Lung (tissue), 12 donors: ENCODE measurements around the gene NETO1. TPM values are rescaled to one million over a fixed set of nuclear protein-coding genes. Genes with fewer than 3 reads are reported as not detected.

Source experiments
- ATAC-seq: fragments of 200-7000 bp; cut with Tn5 transposase; one replicate; pipeline ENCODE4 v1.9.1; 2020; ENCODE audit warnings: moderate number of reproducible peaks; ENCODE audit not compliant: insufficient read depth, low FRiP score
- DNase-seq, 3 donors: peaks; one replicate each; pipeline ENCODE4 v3.0.0-alpha.2; 2013 to 2017
- H3K27ac ChIP-seq, 2 donors: one replicate each; pipeline ENCODE4 v1.5.1; 2013; ENCODE audit warnings: mild to moderate bottlenecking in 2 of 2, moderate library complexity in 2 of 2, control low read depth in 1 of 2, inconsistent platforms in 1 of 2, low read depth in 1 of 2, low read length in 1 of 2
- H3K27me3 ChIP-seq, 3 donors: one replicate each; pipeline ENCODE4 v1.5.1; 2013; ENCODE audit warnings: low read length in 2 of 3; ENCODE audit not compliant: control insufficient read depth in 3 of 3, insufficient read depth in 3 of 3
- H3K36me3 ChIP-seq, 4 donors: one replicate each; pipeline ENCODE4 v1.5.1; 2013; ENCODE audit warnings: low read length in 4 of 4, mild to moderate bottlenecking in 1 of 4, moderate library complexity in 1 of 4; ENCODE audit not compliant: control insufficient read depth in 4 of 4, insufficient read depth in 4 of 4
- H3K4me1 ChIP-seq, 5 donors: one replicate each; pipeline ENCODE4 v1.5.1; 2013; ENCODE audit warnings: low read length in 5 of 5, mild to moderate bottlenecking in 2 of 5, moderate library complexity in 1 of 5; ENCODE audit not compliant: control insufficient read depth in 5 of 5, insufficient read depth in 5 of 5
- H3K4me3 ChIP-seq: one replicate; pipeline ENCODE4 v1.5.1; 2013; ENCODE audit warnings: mild to moderate bottlenecking, control low read depth, moderate library complexity
- H3K9ac ChIP-seq, 2 donors: one replicate each; pipeline ENCODE4 v1.5.1; 2013; ENCODE audit warnings: low read length in 2 of 2, control low read depth in 1 of 2; ENCODE audit not compliant: insufficient read depth in 1 of 2
- H3K9me3 ChIP-seq, 4 donors: one replicate each; pipeline ENCODE4 v1.5.1; 2013; ENCODE audit warnings: low read length in 3 of 4, mild to moderate bottlenecking in 1 of 4, moderate library complexity in 1 of 4; ENCODE audit not compliant: control insufficient read depth in 4 of 4, insufficient read depth in 3 of 4
- CTCF ChIP-seq: IDR thresholded peaks from 2 replicates; pipeline ENCODE4 v1.5.1; 2012; ENCODE audit warnings: mild to moderate bottlenecking; ENCODE audit errors: control extremely low read depth, extremely low read depth
- WGBS, 2 donors: extraction: QIAGEN DNeasy Blood & Tissue Kit; methylation state at CpG; one replicate each; pipeline ENCODE4 v1.1.7; 2013; 5-methylcytosine and 5-hydroxymethylcytosine counted together
- polyA plus RNA-seq, 2 donors: library from polyadenylated mRNA; stranded (reverse); fragments of 200-250 nt; gene quantifications; one replicate each; pipeline ENCODE4 v1.2.1, GENCODE V29; 2013
- total RNA-seq, 2 donors: library from RNA; depleted of rRNA in 1 of 2; stranded (reverse); fragments of >200 nt in 1 of 2; gene quantifications; one replicate each; pipeline ENCODE4 v1.2.1, GENCODE V29; 2014 to 2021
- donor health status: control.
- donor health status: control.
- donor health status: Bipolar disorder and iron deficiency.
- donor health status: healthy.
- donor health status: DM: yes; HTN: yes; CAD: no.

NETO1 gene
- total and polyA plus RNA-seq, 4 donors = 0.05 TPM; not detected in 3

GRCh38 chr18:72752220-72752619 is 115.6 kb downstream of the NETO1 start:
- WGBS, 2 donors = 76 to 78% methylated on average over 4 of the region's 4 CpGs
- Histone ChIP-seq H3K9me3 (peaks cover 0 to 3% (median 0%) of the 10 kb centered on the region in 4 donors), H3K36me3 (no peaks in the 10 kb centered on the region), H3K27me3 (no peaks in the 10 kb centered on the region), H3K4me3 (no peak overlapping the region), H3K4me1 (no peaks in the 10 kb centered on the region), H3K9ac (no peak overlapping the region), H3K27ac (no peak overlapping the region)
- ATAC-seq (no peak), DNase-seq (no peak)
- TF ChIP-seq CTCF = no peak

- no peak overlapping the region for H3K9ac ChIP-seq
- 60 to 87% methylated on average over 1 of the region's 1 CpG for WGBS, 2 donors
- H3K4me1 ChIP-seq = no peaks in the 10 kb centered on the region
- no peak for DNase-seq
- no peaks in the 10 kb centered on the region for H3K9me3 ChIP-seq
- H3K27ac ChIP-seq = no peak overlapping the region
- H3K36me3 ChIP-seq = no peaks in the 10 kb centered on the region
- ATAC-seq = no peak
- TF ChIP-seq CTCF = no peak
- no peak overlapping the region for H3K4me3 ChIP-seq
- H3K27me3 ChIP-seq = no peaks in the 10 kb centered on the region
Observed at GRCh38 chr18:72742002-72742401, 125.8 kb downstream of the NETO1 start.

GRCh38 chr18:72738136-72738535 is 129.7 kb downstream of the NETO1 start:
- 74 to 80% methylated on average over 4 of the region's 4 CpGs for WGBS, 2 donors
- no peaks in the 10 kb centered on the region for H3K27me3 ChIP-seq
- no peaks in the 10 kb centered on the region for H3K9me3 ChIP-seq
- DNase-seq (no peak), ATAC-seq (no peak)
- no peaks in the 10 kb centered on the region for H3K36me3 ChIP-seq
- no peak for TF ChIP-seq CTCF
- H3K4me3 ChIP-seq = no peak overlapping the region
- no peak overlapping the region for H3K9ac ChIP-seq
- no peaks in the 10 kb centered on the region for H3K4me1 ChIP-seq
- no peak overlapping the region for H3K27ac ChIP-seq

- Histone ChIP-seq H3K4me3 (no peak overlapping the region), H3K9ac (no peak overlapping the region), H3K36me3 (no peaks in the 10 kb centered on the region), H3K27ac (no peak overlapping the region), H3K9me3 (no peaks in the 10 kb centered on the region), H3K27me3 (no peaks in the 10 kb centered on the region), H3K4me1 (no peaks in the 10 kb centered on the region)
- TF ChIP-seq CTCF = no peak
- DNase-seq (no peak), ATAC-seq (no peak)
- WGBS, 2 donors = 87 to 91% methylated on average over 6 of the region's 6 CpGs
Observed at GRCh38 chr18:72727776-72728175, 140.0 kb downstream of the NETO1 start.
